IPS-15b (cell line): ENCODE results near the gene STX4.
"Not testable (repeated sequence)": the region's sequence is repeated elsewhere in the genome, so short reads cannot be mapped to it uniquely, and the experiment has no call there.

Source experiments
- H3K27me3 ChIP-seq: one replicate; pipeline ENCODE4 v1.6.1; 2013; ENCODE audit warnings: low read length; ENCODE audit not compliant: control insufficient read depth, insufficient read depth
- H3K36me3 ChIP-seq: one replicate; pipeline ENCODE4 v1.6.1; 2013; ENCODE audit warnings: low read length; ENCODE audit not compliant: control insufficient read depth, insufficient read depth
- H3K4me1 ChIP-seq: one replicate; pipeline ENCODE4 v1.6.1; 2013; ENCODE audit warnings: mild to moderate bottlenecking, low read length; ENCODE audit not compliant: control insufficient read depth, insufficient read depth
- H3K4me3 ChIP-seq: one replicate; pipeline ENCODE4 v1.5.1; 2013; ENCODE audit warnings: low read depth, low read length
- H3K9ac ChIP-seq: one replicate; pipeline ENCODE4 v1.6.1; 2013; ENCODE audit warnings: low read depth, mild to moderate bottlenecking, low read length
- H3K9me3 ChIP-seq: one replicate; pipeline ENCODE4 v1.6.1; 2013; ENCODE audit warnings: mild to moderate bottlenecking, low read length; ENCODE audit not compliant: control insufficient read depth, insufficient read depth

Gene STX4

GRCh38 chr16:31011815-31012214 lies 21.5 kb upstream of the STX4 start:
- not testable (repeated sequence) for H3K9ac ChIP-seq, H3K36me3 ChIP-seq

GRCh38 chr16:31013292-31013691 lies 20.1 kb upstream of the STX4 start:
- not testable (repeated sequence) for H3K4me1 ChIP-seq, H3K9me3 ChIP-seq, H3K4me3 ChIP-seq, H3K36me3 ChIP-seq, H3K27me3 ChIP-seq, H3K9ac ChIP-seq

More at GRCh38 chr16:31011815-31012214, 21.5 kb upstream of the STX4 start:
- H3K9me3 ChIP-seq, H3K4me1 ChIP-seq, H3K4me3 ChIP-seq, H3K27me3 ChIP-seq: not testable (repeated sequence)

DNA sequence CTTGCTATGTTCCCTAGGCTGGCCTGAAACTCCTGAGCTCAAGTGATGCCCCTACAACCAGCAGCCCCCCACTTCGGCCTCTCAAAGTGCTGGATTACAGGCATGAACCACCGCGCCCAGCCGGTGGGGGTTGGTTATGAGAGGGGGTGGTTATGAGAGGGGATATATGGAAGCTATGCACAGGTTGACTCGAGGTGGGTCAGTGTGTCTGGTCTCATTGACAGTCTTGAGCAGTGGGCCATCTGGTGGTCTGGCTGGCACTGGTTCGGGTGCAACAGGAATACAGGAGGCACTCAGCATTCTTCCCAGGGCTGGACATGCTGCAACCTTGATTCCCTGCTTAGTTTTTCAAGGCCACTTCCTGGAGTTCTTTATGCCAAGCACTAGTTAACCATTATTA lies 17.3 kb upstream of the STX4 start:
- Histone ChIP-seq H3K4me3 (no peak overlapping the region), H3K9ac (no peak overlapping the region), H3K27me3 (peaks cover 7% of the 10 kb centered on the region), H3K9me3 (no peaks in the 10 kb centered on the region), H3K36me3 (no peaks in the 10 kb centered on the region), H3K4me1 (no peaks in the 10 kb centered on the region)

- not testable (repeated sequence) for H3K4me3 ChIP-seq, H3K4me1 ChIP-seq, H3K36me3 ChIP-seq, H3K9me3 ChIP-seq, H3K27me3 ChIP-seq
- peak overlapping the region; percentile 3 for H3K9ac ChIP-seq
Observed at GRCh38 chr16:31017756-31018155, 15.6 kb upstream of the STX4 start.

DNA sequence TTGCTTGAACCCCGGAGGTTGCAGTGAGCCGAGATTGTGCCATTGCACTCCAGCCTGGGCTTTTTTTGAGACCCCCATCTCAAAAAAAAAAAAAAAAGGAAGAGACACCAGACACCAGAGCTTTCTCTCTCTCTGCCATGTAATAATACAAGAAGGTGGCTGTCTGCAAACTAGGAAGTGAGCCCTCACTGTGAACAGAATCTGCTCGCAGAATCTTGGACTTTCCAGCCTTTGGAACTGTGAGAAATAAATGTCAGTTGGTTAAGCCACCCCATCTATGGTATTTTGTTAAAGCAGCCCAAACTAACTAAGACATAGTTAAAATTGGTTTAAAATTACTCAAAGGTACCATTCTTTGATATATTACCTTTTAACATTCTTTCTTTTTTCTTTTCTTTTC lies 12.8 kb upstream of the STX4 start:
- Histone ChIP-seq H3K4me3 (no peak overlapping the region), H3K27me3 (no peaks in the 10 kb centered on the region), H3K9me3 (no peaks in the 10 kb centered on the region), H3K9ac (no peak overlapping the region), H3K36me3 (no peaks in the 10 kb centered on the region), H3K4me1 (no peaks in the 10 kb centered on the region)

GRCh38 chr16:31022544-31023251 lies 10.7 kb upstream of the STX4 start:
- no peaks in the 10 kb centered on the region for H3K9me3 ChIP-seq
- H3K4me1 ChIP-seq, result no peaks in the 10 kb centered on the region
- H3K4me3 ChIP-seq, result no peak overlapping the region
- H3K27me3 ChIP-seq, result no peaks in the 10 kb centered on the region
- no peaks in the 10 kb centered on the region for H3K36me3 ChIP-seq
- no peak overlapping the region for H3K9ac ChIP-seq

DNA sequence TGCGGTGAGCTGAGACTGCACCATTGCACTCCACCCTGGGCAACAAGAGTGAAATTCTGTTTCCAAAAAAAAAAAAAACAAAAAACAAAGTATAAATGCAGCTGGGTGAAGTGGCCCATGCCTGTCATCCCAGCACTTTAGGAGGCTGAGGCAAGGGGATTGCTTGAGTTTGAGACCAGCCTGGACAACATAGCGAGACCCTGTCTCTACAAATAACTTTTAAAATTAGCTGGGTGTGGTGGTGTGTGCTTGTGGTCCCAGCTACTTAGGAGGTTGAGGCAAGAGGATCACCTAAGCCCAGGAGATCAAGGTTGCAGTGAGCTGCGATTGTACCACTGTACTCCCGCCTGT lies 10.1 kb upstream of the STX4 start:
- no peak overlapping the region for H3K9ac ChIP-seq
- no peaks in the 10 kb centered on the region for H3K4me1 ChIP-seq
- H3K36me3 ChIP-seq, result no peaks in the 10 kb centered on the region
- H3K27me3 ChIP-seq, result no peaks in the 10 kb centered on the region
- no peaks in the 10 kb centered on the region for H3K9me3 ChIP-seq
- H3K4me3 ChIP-seq, result no peak overlapping the region

- Histone ChIP-seq H3K4me3 (no peak overlapping the region), H3K9ac (no peak overlapping the region)
Observed at GRCh38 chr16:31023627-31024226, 9.6 kb upstream of the STX4 start.

GRCh38 chr16:31025339-31025738 lies 8.0 kb upstream of the STX4 start:
- no peaks in the 10 kb centered on the region for H3K4me1 ChIP-seq
- H3K4me3 ChIP-seq, result no peak overlapping the region
- H3K9ac ChIP-seq, result no peak overlapping the region
- no peaks in the 10 kb centered on the region for H3K9me3 ChIP-seq
- no peaks in the 10 kb centered on the region for H3K36me3 ChIP-seq
- H3K27me3 ChIP-seq, result no peaks in the 10 kb centered on the region

More at GRCh38 chr16:31023627-31024226, 9.6 kb upstream of the STX4 start:
- no peaks in the 10 kb centered on the region for H3K9me3 ChIP-seq
- no peaks in the 10 kb centered on the region for H3K36me3 ChIP-seq
- no peaks in the 10 kb centered on the region for H3K27me3 ChIP-seq
- no peaks in the 10 kb centered on the region for H3K4me1 ChIP-seq

- no peak overlapping the region for H3K4me3 ChIP-seq
- peaks cover 4% of the 10 kb centered on the region for H3K4me1 ChIP-seq
- no peaks in the 10 kb centered on the region for H3K27me3 ChIP-seq
- no peaks in the 10 kb centered on the region for H3K9me3 ChIP-seq
- no peaks in the 10 kb centered on the region for H3K36me3 ChIP-seq
- no peak overlapping the region for H3K9ac ChIP-seq
Observed at GRCh38 chr16:31029272-31029671, 4.1 kb upstream of the STX4 start.

- Histone ChIP-seq H3K4me1 (peaks cover 6% of the 10 kb centered on the region), H3K9ac (no peak overlapping the region), H3K27me3 (no peaks in the 10 kb centered on the region), H3K36me3 (no peaks in the 10 kb centered on the region), H3K9me3 (no peaks in the 10 kb centered on the region), H3K4me3 (no peak overlapping the region)
Observed at GRCh38 chr16:31031276-31031675, 2.1 kb upstream of the STX4 start.

DNA sequence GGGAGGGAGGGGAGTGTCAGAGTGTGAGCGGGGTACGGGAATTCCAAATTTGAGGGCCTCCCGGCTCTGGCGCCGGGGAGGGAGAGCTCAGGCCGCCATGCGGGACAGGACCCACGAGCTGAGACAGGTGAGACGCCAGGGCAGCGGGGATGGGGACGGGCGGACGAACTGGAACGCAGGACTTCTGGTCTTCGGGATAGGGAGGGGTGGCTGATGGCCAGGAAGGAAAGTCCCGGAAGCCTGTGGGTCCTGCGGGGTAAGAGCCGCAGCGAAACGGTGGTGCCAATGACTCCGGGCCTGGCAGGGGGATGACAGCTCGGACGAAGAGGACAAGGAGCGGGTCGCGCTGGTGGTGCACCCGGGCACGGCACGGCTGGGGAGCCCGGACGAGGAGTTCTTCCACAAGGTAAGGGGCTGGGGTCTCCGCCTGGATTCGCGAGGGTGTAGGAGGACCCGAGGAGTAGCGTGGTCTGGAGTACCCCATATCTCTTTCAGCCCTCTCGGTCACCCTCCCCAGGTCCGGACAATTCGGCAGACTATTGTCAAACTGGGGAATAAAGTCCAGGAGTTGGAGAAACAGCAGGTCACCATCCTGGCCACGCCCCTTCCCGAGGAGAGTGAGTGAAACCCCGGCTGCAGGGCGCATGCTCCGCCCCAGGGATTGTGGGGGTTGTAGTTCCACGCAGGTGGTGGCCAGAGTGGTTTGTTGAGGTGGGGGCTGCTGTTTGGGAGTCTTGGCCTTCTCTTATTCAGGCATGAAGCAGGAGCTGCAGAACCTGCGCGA lies 543 bp downstream of the STX4 start:
- H3K9ac ChIP-seq, result peak overlapping the region; percentile 54
- H3K4me3 ChIP-seq, result peak overlapping the region; percentile 97
- H3K4me1 ChIP-seq, result peaks cover 6% of the 10 kb centered on the region
- peaks cover 6% of the 10 kb centered on the region for H3K36me3 ChIP-seq
- no peaks in the 10 kb centered on the region for H3K27me3 ChIP-seq
- H3K9me3 ChIP-seq, result no peaks in the 10 kb centered on the region
